Measurements from ENCODE around the gene EVPL. TPM values are rescaled to one million over a fixed set of nuclear protein-coding genes. Genes with fewer than 3 reads are reported as not detected.

Gene EVPL
- total and polyA plus RNA-seq, 4 donors, result 0.17 to 0.90 (median 0.55) TPM

DNA sequence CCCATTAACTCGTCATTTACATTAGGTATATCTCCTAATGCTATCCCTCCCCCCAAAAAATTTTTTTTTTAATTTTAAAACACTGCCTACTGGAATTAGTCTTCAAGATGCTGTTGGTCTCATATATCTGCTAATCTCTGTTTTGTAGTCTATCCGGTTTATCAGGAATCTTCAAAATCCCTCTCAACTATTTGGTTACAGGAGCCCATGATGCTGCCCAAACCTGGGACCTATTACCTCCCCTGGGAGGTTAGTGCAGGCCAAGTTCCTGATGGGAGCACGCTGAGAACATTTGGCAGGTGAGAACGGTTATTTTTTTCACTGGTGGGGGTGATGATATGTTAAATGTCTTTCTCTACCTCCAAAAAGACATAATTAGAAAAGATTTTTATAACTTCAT lies 41.1 kb downstream of the EVPL start:
- DNase-seq (ENCODE audit: low read depth in 4 of 6, low spot score in 6 of 6), result no peak

DNA sequence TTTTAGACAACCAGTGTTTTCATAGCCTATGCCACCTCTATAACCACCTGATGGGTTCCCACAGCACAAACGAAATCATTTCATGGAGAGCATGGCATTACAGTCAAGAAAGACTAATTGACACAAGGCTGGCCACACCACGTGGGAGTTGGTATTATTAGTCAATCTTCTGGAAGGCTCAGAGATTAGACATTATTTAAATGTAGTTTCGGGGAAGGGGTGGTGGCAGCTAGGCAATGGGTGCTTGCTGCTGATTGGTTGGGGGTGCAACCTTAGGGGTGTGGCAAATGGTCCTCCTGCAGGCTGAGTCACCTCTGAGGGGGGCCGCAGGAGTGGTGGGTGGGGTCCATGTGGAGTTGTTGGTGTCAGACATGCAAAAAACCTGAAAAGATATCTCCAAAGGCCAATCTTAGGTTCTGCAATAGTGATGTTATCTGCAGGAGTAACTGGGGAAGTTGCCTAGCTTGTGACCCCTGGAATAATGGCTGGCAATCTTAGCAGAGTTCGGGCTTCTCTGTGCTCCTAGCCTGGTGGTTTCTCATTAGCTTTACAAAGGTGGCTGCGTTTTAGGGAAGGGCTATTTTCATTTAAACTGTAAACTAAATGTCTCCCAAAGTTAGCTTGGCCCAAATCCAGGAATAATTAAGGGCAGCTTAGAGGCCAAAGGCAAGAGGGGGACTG lies 43.5 kb downstream of the EVPL start:
- Histone ChIP-seq H3K4me3 (ENCODE audit: low read depth, low read length) (no peak overlapping the region), H3K4me1 (ENCODE audit: control insufficient read depth, insufficient read depth, low read length) (peaks cover 14% of the 10 kb centered on the region), H3K36me3 (ENCODE audit: control insufficient read depth, insufficient read depth, low read length) (peaks cover 2% of the 10 kb centered on the region), H3K27me3 (ENCODE audit: control insufficient read depth, insufficient read depth, low read length) (no peaks in the 10 kb centered on the region), H3K9me3 (ENCODE audit: control insufficient read depth, insufficient read depth, low read length) (no peaks in the 10 kb centered on the region), H3K27ac (ENCODE audit: low read depth, low read length) (no peak overlapping the region)
- WGBS (ENCODE audit: insufficient coverage), result 28% methylated on average over 5 of the region's 6 CpGs
- DNase-seq (ENCODE audit: low read depth in 4 of 6, low spot score in 6 of 6), result peak in 2 of 6 donors; percentile 10 to 22

More for the DNA sequence above, 41.1 kb downstream of the EVPL start:
- Histone ChIP-seq H3K9me3 (ENCODE audit: control insufficient read depth, insufficient read depth, low read length) (no peaks in the 10 kb centered on the region), H3K27ac (ENCODE audit: low read depth, low read length) (no peak overlapping the region), H3K27me3 (ENCODE audit: control insufficient read depth, insufficient read depth, low read length) (no peaks in the 10 kb centered on the region), H3K36me3 (ENCODE audit: control insufficient read depth, insufficient read depth, low read length) (peaks cover 6% of the 10 kb centered on the region), H3K4me3 (ENCODE audit: low read depth, low read length) (no peak overlapping the region), H3K4me1 (ENCODE audit: control insufficient read depth, insufficient read depth, low read length) (peaks cover 3% of the 10 kb centered on the region)
- no CpG with 5 or more reads among the region's 4 CpGs for WGBS (ENCODE audit: insufficient coverage)

DNA sequence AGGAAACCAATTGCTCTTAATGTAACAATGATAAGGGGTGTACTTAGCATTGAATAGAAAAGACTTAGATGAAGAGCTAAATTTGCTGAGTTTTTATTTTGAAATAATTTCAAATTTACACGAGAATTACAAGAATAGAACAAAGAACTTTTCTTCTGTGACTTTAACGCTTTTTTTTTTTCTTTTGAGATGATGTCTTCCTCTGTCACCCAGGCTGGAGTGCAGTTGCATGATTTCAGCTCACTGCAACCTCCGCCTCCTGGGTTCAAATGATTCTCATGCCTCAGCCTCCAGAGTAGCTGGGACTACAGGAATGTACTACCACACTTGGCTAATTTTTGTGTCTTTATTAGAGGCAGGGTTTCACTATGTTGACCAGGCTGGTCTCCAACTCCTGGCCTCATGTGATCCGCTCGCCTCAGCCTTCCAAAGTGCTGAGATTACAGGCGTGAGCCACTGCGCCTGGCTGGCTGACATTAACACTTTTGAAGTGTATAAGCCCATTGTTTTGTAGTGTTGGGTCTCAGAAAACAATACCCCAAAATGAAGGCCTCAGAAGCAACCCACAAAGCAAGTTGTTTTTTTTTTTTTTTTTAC lies 46.0 kb downstream of the EVPL start:
- no peaks in the 10 kb centered on the region for H3K27me3 ChIP-seq (ENCODE audit: control insufficient read depth, insufficient read depth, low read length)
- 93% methylated on average over 5 of the region's 7 CpGs for WGBS (ENCODE audit: insufficient coverage)
- H3K27ac ChIP-seq (ENCODE audit: low read depth, low read length), result no peak overlapping the region

DNA sequence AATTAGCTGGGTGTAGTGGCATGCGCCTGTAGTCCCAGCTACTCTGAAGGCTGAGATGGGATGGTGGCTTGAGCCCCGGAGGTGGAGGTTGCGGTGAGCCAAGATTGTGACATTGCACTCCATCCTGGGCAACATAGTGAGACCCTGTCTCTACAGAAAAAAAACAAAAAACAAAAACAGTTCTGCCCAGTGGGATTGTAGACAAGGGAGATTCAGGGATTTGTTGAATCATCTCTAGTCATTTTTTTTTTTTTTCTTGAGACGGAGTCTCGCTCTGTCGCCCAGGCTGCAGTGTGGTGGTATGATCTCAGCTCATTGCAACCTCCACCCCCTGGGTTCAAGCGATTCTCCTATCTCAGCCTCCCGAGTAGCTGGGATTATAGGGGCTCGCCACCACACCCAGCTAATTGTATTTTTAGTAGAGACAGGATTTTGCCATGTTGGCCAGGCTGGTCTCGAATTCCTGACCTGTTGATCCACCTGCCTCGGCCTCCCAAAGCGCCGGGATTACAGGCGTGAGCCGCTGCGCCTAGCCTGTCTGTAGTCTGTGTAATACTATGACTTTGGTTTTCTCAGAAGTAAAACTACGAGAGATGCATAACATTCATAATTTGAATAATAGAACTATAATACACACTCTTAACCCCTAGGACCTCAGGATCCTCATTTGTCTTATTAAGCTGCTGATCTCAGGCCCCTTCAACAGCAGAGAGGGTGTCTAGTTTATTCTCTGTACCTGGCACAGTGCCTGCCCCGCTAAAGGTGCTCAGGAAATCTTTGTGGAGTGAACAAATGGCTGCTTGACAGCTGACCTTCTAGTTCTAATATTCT lies 46.7 kb downstream of the EVPL start:
- no CpG with 5 or more reads among the region's 18 CpGs for WGBS (ENCODE audit: insufficient coverage)
- no peaks in the 10 kb centered on the region for H3K27me3 ChIP-seq (ENCODE audit: control insufficient read depth, insufficient read depth, low read length)
- peak overlapping the region; percentile 100 for H3K27ac ChIP-seq (ENCODE audit: low read depth, low read length)
- peaks cover 27% of the 10 kb centered on the region for H3K4me1 ChIP-seq (ENCODE audit: control insufficient read depth, insufficient read depth, low read length)
- peak overlapping the region; percentile 98 for H3K4me3 ChIP-seq (ENCODE audit: low read depth, low read length)
- H3K36me3 ChIP-seq (ENCODE audit: control insufficient read depth, insufficient read depth, low read length), result peaks cover 4% of the 10 kb centered on the region
- no peaks in the 10 kb centered on the region for H3K9me3 ChIP-seq (ENCODE audit: control insufficient read depth, insufficient read depth, low read length)
- no peak for DNase-seq (ENCODE audit: low read depth in 4 of 6, low spot score in 6 of 6)

More for the DNA sequence above, 46.0 kb downstream of the EVPL start:
- peaks cover 27% of the 10 kb centered on the region for H3K4me1 ChIP-seq (ENCODE audit: control insufficient read depth, insufficient read depth, low read length)
- no peak for DNase-seq (ENCODE audit: low read depth in 4 of 6, low spot score in 6 of 6)
- H3K36me3 ChIP-seq (ENCODE audit: control insufficient read depth, insufficient read depth, low read length), result peaks cover 4% of the 10 kb centered on the region
- no peak overlapping the region for H3K4me3 ChIP-seq (ENCODE audit: low read depth, low read length)
- H3K9me3 ChIP-seq (ENCODE audit: control insufficient read depth, insufficient read depth, low read length), result no peaks in the 10 kb centered on the region

DNA sequence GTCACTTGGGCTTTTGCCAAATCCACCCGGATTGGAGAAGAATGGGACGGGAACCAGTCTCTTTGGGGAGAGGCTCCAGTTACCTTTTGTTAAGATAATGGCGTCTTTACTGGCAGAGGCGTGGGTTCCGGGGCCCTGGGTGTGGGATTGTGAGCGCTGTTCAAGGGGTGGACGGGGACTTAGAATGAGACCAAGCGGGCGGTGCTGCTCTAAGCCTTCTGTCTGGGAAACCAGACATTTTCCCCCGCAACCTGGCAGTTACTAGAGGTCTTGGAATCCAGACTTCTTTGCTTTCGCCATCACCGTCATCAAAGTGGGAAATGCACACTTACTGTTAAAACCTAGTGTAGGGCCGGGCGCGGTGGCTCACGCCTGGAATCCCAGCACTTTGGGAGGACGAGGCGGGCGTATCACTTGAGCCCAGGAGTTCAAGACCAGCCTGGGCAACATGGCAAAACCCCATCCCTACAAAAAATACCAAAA lies 47.4 kb downstream of the EVPL start:
- Histone ChIP-seq H3K4me3 (ENCODE audit: low read depth, low read length) (peak overlapping the region; percentile 98), H3K36me3 (ENCODE audit: control insufficient read depth, insufficient read depth, low read length) (peaks cover 7% of the 10 kb centered on the region), H3K9me3 (ENCODE audit: control insufficient read depth, insufficient read depth, low read length) (no peaks in the 10 kb centered on the region), H3K27me3 (ENCODE audit: control insufficient read depth, insufficient read depth, low read length) (no peaks in the 10 kb centered on the region), H3K4me1 (ENCODE audit: control insufficient read depth, insufficient read depth, low read length) (peaks cover 27% of the 10 kb centered on the region), H3K27ac (ENCODE audit: low read depth, low read length) (peak overlapping the region; percentile 100)
- DNase-seq (ENCODE audit: low read depth in 4 of 6, low spot score in 6 of 6), result no peak
- 1% methylated on average over 19 of the region's 19 CpGs for WGBS (ENCODE audit: insufficient coverage)

DNA sequence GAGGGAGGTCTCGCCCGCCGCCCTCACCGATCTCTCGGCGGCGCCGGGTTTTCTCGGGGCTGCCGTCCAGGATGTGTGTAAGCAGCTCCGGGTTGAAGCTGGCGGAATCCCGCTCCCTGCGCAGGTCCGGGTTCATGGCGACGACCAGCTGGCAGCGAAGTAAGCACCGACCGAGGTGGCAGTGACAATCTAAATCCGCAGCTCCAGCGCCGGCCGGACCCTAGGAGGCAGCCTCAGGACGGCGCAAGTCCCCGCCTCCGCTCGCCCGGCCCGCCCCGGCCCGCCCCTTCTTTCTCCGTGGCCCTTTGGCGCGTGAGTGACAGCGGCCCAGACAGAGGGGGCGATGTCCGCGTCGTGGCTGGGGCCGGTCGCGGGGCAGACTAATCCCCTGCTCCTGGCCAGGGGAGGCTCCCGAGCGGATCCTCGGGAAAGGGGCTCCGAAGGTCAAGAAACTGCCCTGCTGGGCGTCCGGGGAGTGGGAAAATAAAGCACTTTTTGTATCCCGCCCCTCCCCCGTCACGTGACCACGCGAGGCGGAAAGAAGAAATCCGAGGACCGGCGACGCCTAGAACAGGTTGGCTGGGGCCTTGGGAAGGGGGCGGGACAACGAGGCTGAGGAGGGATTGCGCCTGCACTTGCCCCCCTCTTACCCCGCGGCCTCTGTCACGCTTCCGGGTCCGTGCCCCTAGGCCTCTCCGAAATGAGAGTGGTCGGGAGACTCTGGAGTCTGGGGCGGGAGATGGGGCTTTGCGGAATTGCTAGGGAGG lies 48.0 kb downstream of the EVPL start, which contains the start of the genes ACOX1 and TEN1:
Gene ACOX1 (minus strand): TSS at position 229 of the 767 bp plus-strand sequence. CDS start 93 bp downstream, at position 136.
Gene TEN1 (plus strand): TSS at position 303 of the 767 bp plus-strand sequence. CDS start 6,953 bp downstream, outside the sequence.
- DNase-seq (ENCODE audit: low read depth in 4 of 6, low spot score in 6 of 6), result peak; percentile 93 to 99 (median 96)
- H3K27me3 ChIP-seq (ENCODE audit: control insufficient read depth, insufficient read depth, low read length), result no peaks in the 10 kb centered on the region
- H3K27ac ChIP-seq (ENCODE audit: low read depth, low read length), result peak within 1 kb of the TSS; percentile 100
- H3K4me1 ChIP-seq (ENCODE audit: control insufficient read depth, insufficient read depth, low read length), result peaks cover 27% of the 10 kb centered on the region
- H3K9me3 ChIP-seq (ENCODE audit: control insufficient read depth, insufficient read depth, low read length), result no peaks in the 10 kb centered on the region
- WGBS (ENCODE audit: insufficient coverage), result 0% methylated on average over 62 of the region's 72 CpGs
- H3K4me3 ChIP-seq (ENCODE audit: low read depth, low read length), result peak within 1 kb of the TSS; percentile 98
- H3K36me3 ChIP-seq (ENCODE audit: control insufficient read depth, insufficient read depth, low read length), result peaks cover 9% of the 10 kb centered on the region

DNA sequence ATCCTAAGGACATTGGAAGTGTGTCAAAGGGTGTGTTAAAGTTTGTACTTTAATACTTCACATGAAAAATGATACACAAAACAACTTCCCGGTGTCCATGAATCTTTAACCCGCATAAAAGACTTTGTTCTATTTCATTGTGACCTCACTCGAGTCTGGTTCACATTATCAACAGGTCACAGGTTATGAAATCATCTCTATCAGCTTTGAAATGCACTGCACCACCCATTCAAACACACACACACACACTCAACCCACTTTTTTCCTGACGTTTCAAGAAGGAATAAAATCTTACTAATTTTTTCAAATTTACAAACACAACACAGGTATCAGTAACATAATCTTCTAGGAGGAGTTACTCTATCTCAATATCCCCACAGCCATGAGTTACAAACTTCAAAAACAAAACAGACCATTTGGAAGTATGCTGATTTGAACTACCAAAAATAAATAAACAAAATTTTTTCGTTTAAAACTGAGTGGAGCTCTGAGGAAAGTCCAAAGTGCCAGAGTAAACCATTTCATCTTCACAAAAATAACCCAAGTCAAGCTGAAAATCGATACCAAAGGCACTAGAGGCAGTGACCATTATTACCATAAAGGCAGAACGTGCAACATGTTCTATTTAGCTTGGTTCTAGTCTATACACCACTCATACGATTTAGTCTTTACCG lies 50.8 kb downstream of the EVPL start:
- DNase-seq (ENCODE audit: low read depth in 4 of 6, low spot score in 6 of 6), result no peak
- Histone ChIP-seq H3K4me1 (ENCODE audit: control insufficient read depth, insufficient read depth, low read length) (peaks cover 24% of the 10 kb centered on the region), H3K4me3 (ENCODE audit: low read depth, low read length) (no peak overlapping the region), H3K9me3 (ENCODE audit: control insufficient read depth, insufficient read depth, low read length) (no peaks in the 10 kb centered on the region), H3K36me3 (ENCODE audit: control insufficient read depth, insufficient read depth, low read length) (peaks cover 20% of the 10 kb centered on the region), H3K27me3 (ENCODE audit: control insufficient read depth, insufficient read depth, low read length) (no peaks in the 10 kb centered on the region), H3K27ac (ENCODE audit: low read depth, low read length) (no peak overlapping the region)
- WGBS (ENCODE audit: insufficient coverage), result 59% methylated on average over 4 of the region's 9 CpGs

DNA sequence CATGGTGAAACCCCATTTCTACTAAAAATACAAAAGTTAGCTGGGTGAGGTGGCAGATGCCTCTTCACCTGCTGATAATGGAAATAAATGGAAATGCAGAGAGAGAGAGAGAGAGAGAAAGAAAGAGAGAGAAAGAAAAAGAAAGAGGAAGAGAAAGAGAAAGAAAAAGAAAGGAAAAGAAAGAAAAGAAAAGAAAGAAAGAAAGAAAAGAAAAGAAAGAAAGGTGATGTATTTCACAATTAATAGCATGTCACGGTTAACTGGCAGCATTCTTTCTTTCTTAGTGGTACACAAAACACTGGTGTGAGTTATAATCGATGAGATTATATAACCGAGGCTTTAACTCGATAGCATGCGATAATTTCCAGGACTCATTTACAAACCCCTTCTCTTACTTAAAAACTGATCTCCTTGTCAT lies 51.3 kb downstream of the EVPL start:
- H3K9me3 ChIP-seq (ENCODE audit: control insufficient read depth, insufficient read depth, low read length), result no peaks in the 10 kb centered on the region
- DNase-seq (ENCODE audit: low read depth in 4 of 6, low spot score in 6 of 6), result no peak
- H3K4me1 ChIP-seq (ENCODE audit: control insufficient read depth, insufficient read depth, low read length), result peaks cover 24% of the 10 kb centered on the region
- no peak overlapping the region for H3K4me3 ChIP-seq (ENCODE audit: low read depth, low read length)
- H3K27ac ChIP-seq (ENCODE audit: low read depth, low read length), result no peak overlapping the region
- peaks cover 24% of the 10 kb centered on the region for H3K36me3 ChIP-seq (ENCODE audit: control insufficient read depth, insufficient read depth, low read length)
- WGBS (ENCODE audit: insufficient coverage), result no CpG with 5 or more reads among the region's 5 CpGs
- no peaks in the 10 kb centered on the region for H3K27me3 ChIP-seq (ENCODE audit: control insufficient read depth, insufficient read depth, low read length)

All from spinal cord (tissue), 10 donors.